Femur (tissue), 1 donor: ENCODE measurements around the gene KCNQ1.
A peak's percentile ranks its signal among the peaks of the same experiment; 100 is the strongest.

Experiments
- DNase-seq: peaks from one replicate; pipeline ENCODE4 v3.0.0-alpha.2; 2017

KCNQ1 gene

GRCh38 chr11:2673871-2674471 is 229.2 kb downstream of the KCNQ1 start:
- DNase-seq: peak; percentile 43

GRCh38 chr11:2674658-2675131 is 229.9 kb downstream of the KCNQ1 start:
- peak; percentile 77 for DNase-seq

GRCh38 chr11:2675540-2675939 is 230.7 kb downstream of the KCNQ1 start:
- peak; percentile 31 for DNase-seq

GRCh38 chr11:2677127-2677526 is 232.3 kb downstream of the KCNQ1 start:
- no peak for DNase-seq

- no peak for DNase-seq
Observed at GRCh38 chr11:2678396-2678795, 233.6 kb downstream of the KCNQ1 start.

GRCh38 chr11:2679011-2679676 is 234.3 kb downstream of the KCNQ1 start:
- DNase-seq: no peak

GRCh38 chr11:2681408-2682145 is 236.8 kb downstream of the KCNQ1 start:
- peak; percentile 8 for DNase-seq

GRCh38 chr11:2683806-2684205 is 239.0 kb downstream of the KCNQ1 start:
- no peak for DNase-seq

GRCh38 chr11:2684581-2684980 is 239.8 kb downstream of the KCNQ1 start:
- no peak for DNase-seq

- no peak for DNase-seq
Observed at GRCh38 chr11:2685051-2685450, 240.2 kb downstream of the KCNQ1 start.

- DNase-seq: no peak
Observed at GRCh38 chr11:2685566-2686359, 241.0 kb downstream of the KCNQ1 start.

- no peak for DNase-seq
Observed at GRCh38 chr11:2686360-2687222, 241.8 kb downstream of the KCNQ1 start.

GRCh38 chr11:2687223-2687530 is 242.4 kb downstream of the KCNQ1 start:
- no peak for DNase-seq

GRCh38 chr11:2687782-2688191 is 243.0 kb downstream of the KCNQ1 start:
- DNase-seq: peak; percentile 49

GRCh38 chr11:2688381-2689231 is 243.8 kb downstream of the KCNQ1 start:
- no peak for DNase-seq

GRCh38 chr11:2689651-2690575 is 245.1 kb downstream of the KCNQ1 start:
- no peak for DNase-seq

GRCh38 chr11:2690596-2691354 is 246.0 kb downstream of the KCNQ1 start:
- no peak for DNase-seq

- no peak for DNase-seq
Observed at GRCh38 chr11:2691355-2691761, 246.6 kb downstream of the KCNQ1 start.
